Adrenal gland (tissue), 5 donors: ENCODE results near the gene TFDP3.

Experiments
- CTCF ChIP-seq, 6 experiments: fragments of 450-650 bp in 4 of 6; fragments of 200-600 bp in 2 of 6; sonication (generic) in 1 of 6; IDR thresholded peaks; 1 replicate in 5 of 6; 2 replicates in 1 of 6; pipeline versions ENCODE4 v1.5.1 to v1.8.0; 2016 to 2021; ENCODE audit warnings: antibody characterized with exemption in 6 of 6, mild to moderate bottlenecking in 2 of 6, moderate library complexity in 1 of 6
- POLR2A ChIP-seq, 2 donors: fragments of 450-650 bp; IDR thresholded peaks; one replicate each; pipeline ENCODE4 v1.6.1; 2017; ENCODE audit warnings: antibody characterized with exemption in 2 of 2, mild to moderate bottlenecking in 2 of 2, moderate library complexity in 1 of 2
- donor health status: DM: no; HTN: no; CAD: no.

GRCh38 chrX:133215017-133215416, 3.1 kb downstream of the TFDP3 start:
- no peak for TF ChIP-seq CTCF (IDR thresholded peaks at IDR 0.05)
- TF ChIP-seq POLR2A (IDR thresholded peaks at IDR 0.05) = no peak
